ENCODE measurements around the gene DPYD.

Gene DPYD

GRCh38 chr1:97875996-97876395 lies 44.8 kb downstream of the DPYD start:
- H3K4me3 ChIP-seq (replicated peaks; ENCODE audit: low read depth, low read length): no peak overlapping the region
- DNase-seq (ENCODE audit: extremely low read depth, low read depth): no peak
- TF ChIP-seq CTCF (IDR thresholded peaks at IDR 0.05; ENCODE audit: low read depth, low read length, missing control alignments): no peak

GRCh38 chr1:97870589-97870988 lies 50.2 kb downstream of the DPYD start:
- H3K4me3 ChIP-seq (replicated peaks; ENCODE audit: low read depth, low read length): no peak overlapping the region
- TF ChIP-seq CTCF (IDR thresholded peaks at IDR 0.05; ENCODE audit: low read depth, low read length, missing control alignments): no peak
- no peak for DNase-seq (ENCODE audit: extremely low read depth, low read depth)

- no peak for DNase-seq (ENCODE audit: extremely low read depth, low read depth)
- no peak overlapping the region for H3K4me3 ChIP-seq (replicated peaks; ENCODE audit: low read depth, low read length)
- no peak for TF ChIP-seq CTCF (IDR thresholded peaks at IDR 0.05; ENCODE audit: low read depth, low read length, missing control alignments)
These were observed 51.4 kb downstream of the DPYD start for GRCh38 chr1:97869441-97869840.

- no peak for TF ChIP-seq CTCF (IDR thresholded peaks at IDR 0.05; ENCODE audit: low read depth, low read length, missing control alignments)
- DNase-seq (ENCODE audit: extremely low read depth, low read depth): no peak
- H3K4me3 ChIP-seq (replicated peaks; ENCODE audit: low read depth, low read length): no peak overlapping the region
These were observed 53.7 kb downstream of the DPYD start for GRCh38 chr1:97867127-97867526.

GRCh38 chr1:97864615-97865014 lies 56.2 kb downstream of the DPYD start:
- DNase-seq (ENCODE audit: extremely low read depth, low read depth): no peak
- no peak for TF ChIP-seq CTCF (IDR thresholded peaks at IDR 0.05; ENCODE audit: low read depth, low read length, missing control alignments)
- no peak overlapping the region for H3K4me3 ChIP-seq (replicated peaks; ENCODE audit: low read depth, low read length)

GRCh38 chr1:97853221-97853620 lies 67.6 kb downstream of the DPYD start:
- TF ChIP-seq CTCF (IDR thresholded peaks at IDR 0.05; ENCODE audit: low read depth, low read length, missing control alignments): no peak
- H3K4me3 ChIP-seq (replicated peaks; ENCODE audit: low read depth, low read length): no peak overlapping the region
- DNase-seq (ENCODE audit: extremely low read depth, low read depth): no peak

All from HFF-Myc (cell line).